ENCODE measurements around the gene CLDN18. TPM values are rescaled to one million over a fixed set of nuclear protein-coding genes. Genes with fewer than 3 reads are reported as not detected.

CLDN18 gene
- total and polyA plus RNA-seq, 4 donors = 0.06 TPM; not detected in 3

DNA sequence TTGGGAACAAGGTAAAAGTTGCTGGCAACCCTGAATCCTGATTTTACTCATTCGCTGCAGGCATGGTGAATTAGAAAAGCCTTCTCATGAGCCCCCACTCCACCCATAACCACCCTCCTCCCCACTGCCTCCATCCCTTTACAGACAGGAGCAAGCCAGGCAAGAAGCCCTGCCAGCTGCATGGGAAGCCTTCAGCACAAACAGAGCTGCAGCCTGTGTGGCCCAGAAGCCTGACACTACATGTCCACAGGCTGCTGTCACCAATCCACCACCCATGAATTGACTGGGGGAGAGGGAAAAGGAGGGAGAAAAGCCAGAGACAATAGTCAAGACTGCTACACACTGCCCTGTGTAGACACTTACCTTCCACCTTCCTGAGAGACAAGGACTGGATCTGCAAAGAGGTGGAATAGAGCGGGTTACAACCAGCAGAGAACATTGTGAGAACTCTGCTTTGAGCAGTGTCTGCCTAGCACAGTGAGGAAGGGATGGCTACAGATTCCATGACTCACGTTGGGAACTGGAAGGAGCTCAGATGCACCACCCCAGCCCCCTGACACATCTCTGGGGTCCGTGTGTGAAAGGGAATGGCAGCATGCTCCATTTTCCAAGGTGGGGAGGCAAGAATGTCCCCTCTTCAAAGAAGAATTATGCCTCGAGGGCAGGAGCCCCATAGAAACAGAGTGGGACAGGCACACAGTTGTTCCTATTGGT, 71.6 kb downstream of the CLDN18 start:
- WGBS = 86% methylated on average over 5 of the region's 5 CpGs
- no peak overlapping the region for H3K27ac ChIP-seq (ENCODE audit: low read depth in 1 of 2, low read length in 2 of 2)
- no peaks in the 10 kb centered on the region for H3K36me3 ChIP-seq (ENCODE audit: control insufficient read depth in 4 of 4, insufficient read depth in 3 of 4, low read depth in 1 of 4, low read length in 3 of 4)
- H3K9me3 ChIP-seq (ENCODE audit: control insufficient read depth in 4 of 4, low read length in 3 of 4) = no peaks in the 10 kb centered on the region
- TF ChIP-seq HNF4G (IDR thresholded peaks at IDR 0.05) = no peak
- no peak for TF ChIP-seq GABPA (IDR thresholded peaks at IDR 0.05 in 1 of 2, conservative IDR thresholded peaks at IDR 0.05 in 1 of 2)
- TF ChIP-seq, protein P1, sequence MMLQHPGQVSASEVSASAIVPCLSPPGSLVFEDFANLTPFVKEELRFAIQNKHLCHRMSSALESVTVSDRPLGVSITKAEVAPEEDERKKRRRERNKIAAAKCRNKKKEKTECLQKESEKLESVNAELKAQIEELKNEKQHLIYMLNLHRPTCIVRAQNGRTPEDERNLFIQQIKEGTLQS (IDR thresholded peaks at IDR 0.05) = no peak
- TF ChIP-seq RXRA (IDR thresholded peaks at IDR 0.05) = no peak
- TF ChIP-seq JUND (IDR thresholded peaks at IDR 0.05) = no peak
- TF ChIP-seq HNF4A (conservative IDR thresholded peaks at IDR 0.05) = no peak
- no peak for TF ChIP-seq SP1 (IDR thresholded peaks at IDR 0.05)
- no peak for TF ChIP-seq EGR1 (IDR thresholded peaks at IDR 0.05; ENCODE audit: low read depth in 2 of 2)
- TF ChIP-seq FOXA1 (IDR thresholded peaks at IDR 0.05) = no peak
- no peak for TF ChIP-seq YY1 (IDR thresholded peaks at IDR 0.05)
- TF ChIP-seq TAF1 (conservative IDR thresholded peaks at IDR 0.05) = no peak
- TF ChIP-seq, protein P2, sequence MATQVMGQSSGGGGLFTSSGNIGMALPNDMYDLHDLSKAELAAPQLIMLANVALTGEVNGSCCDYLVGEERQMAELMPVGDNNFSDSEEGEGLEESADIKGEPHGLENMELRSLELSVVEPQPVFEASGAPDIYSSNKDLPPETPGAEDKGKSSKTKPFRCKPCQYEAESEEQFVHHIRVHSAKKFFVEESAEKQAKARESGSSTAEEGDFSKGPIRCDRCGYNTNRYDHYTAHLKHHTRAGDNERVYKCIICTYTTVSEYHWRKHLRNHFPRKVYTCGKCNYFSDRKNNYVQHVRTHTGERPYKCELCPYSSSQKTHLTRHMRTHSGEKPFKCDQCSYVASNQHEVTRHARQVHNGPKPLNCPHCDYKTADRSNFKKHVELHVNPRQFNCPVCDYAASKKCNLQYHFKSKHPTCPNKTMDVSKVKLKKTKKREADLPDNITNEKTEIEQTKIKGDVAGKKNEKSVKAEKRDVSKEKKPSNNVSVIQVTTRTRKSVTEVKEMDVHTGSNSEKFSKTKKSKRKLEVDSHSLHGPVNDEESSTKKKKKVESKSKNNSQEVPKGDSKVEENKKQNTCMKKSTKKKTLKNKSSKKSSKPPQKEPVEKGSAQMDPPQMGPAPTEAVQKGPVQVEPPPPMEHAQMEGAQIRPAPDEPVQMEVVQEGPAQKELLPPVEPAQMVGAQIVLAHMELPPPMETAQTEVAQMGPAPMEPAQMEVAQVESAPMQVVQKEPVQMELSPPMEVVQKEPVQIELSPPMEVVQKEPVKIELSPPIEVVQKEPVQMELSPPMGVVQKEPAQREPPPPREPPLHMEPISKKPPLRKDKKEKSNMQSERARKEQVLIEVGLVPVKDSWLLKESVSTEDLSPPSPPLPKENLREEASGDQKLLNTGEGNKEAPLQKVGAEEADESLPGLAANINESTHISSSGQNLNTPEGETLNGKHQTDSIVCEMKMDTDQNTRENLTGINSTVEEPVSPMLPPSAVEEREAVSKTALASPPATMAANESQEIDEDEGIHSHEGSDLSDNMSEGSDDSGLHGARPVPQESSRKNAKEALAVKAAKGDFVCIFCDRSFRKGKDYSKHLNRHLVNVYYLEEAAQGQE (IDR thresholded peaks at IDR 0.05) = no peak
- no peak overlapping the region for H3K9ac ChIP-seq (ENCODE audit: low read depth in 1 of 2, low read length in 2 of 2)
- no peak for DNase-seq (ENCODE audit: low spot score)
- H3K4me3 ChIP-seq (ENCODE audit: low read depth in 1 of 3, low read length in 3 of 3) = no peak overlapping the region
- H3K4me1 ChIP-seq (ENCODE audit: control insufficient read depth in 4 of 4, insufficient read depth in 4 of 4, low read length in 3 of 4) = no peaks in the 10 kb centered on the region
- peaks cover 0 to 10% (median 0%) of the 10 kb centered on the region in 4 donors for H3K27me3 ChIP-seq (ENCODE audit: control insufficient read depth in 4 of 4, insufficient read depth in 4 of 4, low read length in 3 of 4)

DNA sequence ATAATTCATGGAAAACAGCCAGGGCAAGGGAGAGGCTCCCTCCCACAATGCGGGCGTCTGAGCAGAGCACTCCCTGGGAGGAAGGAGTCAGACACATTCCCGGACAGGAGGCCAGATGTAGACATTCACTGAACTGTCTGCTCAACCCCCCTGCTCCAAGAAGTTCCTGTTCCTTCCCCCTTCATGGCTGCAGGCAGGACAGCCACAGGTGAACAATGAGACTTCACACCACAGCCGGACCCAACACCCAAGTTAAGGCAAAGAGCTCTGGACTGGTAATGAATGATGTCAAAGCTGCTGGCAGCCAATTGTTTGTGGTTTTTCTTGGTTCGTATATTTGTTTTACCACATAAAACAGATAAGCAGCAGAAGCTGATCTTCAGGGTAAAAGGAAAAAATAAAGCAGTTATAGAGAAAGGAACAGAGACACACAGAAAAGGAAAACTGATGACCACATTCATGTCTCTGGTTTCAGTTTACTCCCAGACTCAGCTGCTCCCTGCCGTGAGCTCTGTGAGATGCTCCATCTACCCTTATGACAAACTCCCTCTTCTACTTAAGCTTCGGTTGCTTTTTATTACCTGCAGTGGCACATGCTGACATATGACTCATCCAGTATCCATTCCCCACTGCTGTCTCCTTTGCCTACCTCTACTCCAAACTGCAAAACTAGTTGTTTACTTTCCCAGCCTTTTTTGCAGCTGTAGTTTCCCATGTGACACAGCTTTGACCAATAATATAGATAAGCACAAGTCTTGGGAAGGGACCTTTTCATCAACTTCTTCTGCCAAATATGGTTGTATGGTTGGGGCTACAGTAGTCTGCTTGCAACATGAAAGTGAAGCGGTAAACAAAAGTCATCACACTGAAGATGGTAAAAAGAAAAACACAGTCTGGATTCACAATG, 72.4 kb downstream of the CLDN18 start:
- Histone ChIP-seq H3K4me3 (ENCODE audit: low read depth in 1 of 3, low read length in 3 of 3) (no peak overlapping the region), H3K9ac (ENCODE audit: low read depth in 1 of 2, low read length in 2 of 2) (no peak overlapping the region), H3K36me3 (ENCODE audit: control insufficient read depth in 4 of 4, insufficient read depth in 3 of 4, low read depth in 1 of 4, low read length in 3 of 4) (no peaks in the 10 kb centered on the region), H3K4me1 (ENCODE audit: control insufficient read depth in 4 of 4, insufficient read depth in 4 of 4, low read length in 3 of 4) (no peaks in the 10 kb centered on the region), H3K9me3 (ENCODE audit: control insufficient read depth in 4 of 4, low read length in 3 of 4) (no peaks in the 10 kb centered on the region), H3K27me3 (ENCODE audit: control insufficient read depth in 4 of 4, insufficient read depth in 4 of 4, low read length in 3 of 4) (peaks cover 0 to 10% (median 0%) of the 10 kb centered on the region in 4 donors), H3K27ac (ENCODE audit: low read depth in 1 of 2, low read length in 2 of 2) (no peak overlapping the region)
- 78% methylated on average over 8 of the region's 8 CpGs for WGBS
- DNase-seq (ENCODE audit: low spot score) = no peak
- TF ChIP-seq JUND (IDR thresholded peaks at IDR 0.05) (no peak), SP1 (IDR thresholded peaks at IDR 0.05) (no peak), YY1 (IDR thresholded peaks at IDR 0.05) (no peak), FOXA1 (IDR thresholded peaks at IDR 0.05) (no peak)
- TF ChIP-seq, protein P1 (IDR thresholded peaks at IDR 0.05) = no peak

Measured in liver (tissue), 9 donors.